GM23248 (cell line): ENCODE results near the gene C1orf122. TPM values are rescaled to one million over a fixed set of nuclear protein-coding genes. Genes with fewer than 3 reads are reported as not detected.

Source experiments
- DNase-seq: peaks from one replicate; pipeline ENCODE4 v3.0.0-alpha.2; 2015
- H2AFZ ChIP-seq: fragments of 200-600 bp; sonication (generic); 2 replicates; pipeline ENCODE4 v1.6.1; 2016; ENCODE audit warnings: antibody characterized with exemption
- H3F3A ChIP-seq: fragments of 200-600 bp; sonication (generic); 2 replicates; pipeline ENCODE4 v1.6.1; 2016; ENCODE audit warnings: mild to moderate bottlenecking, antibody characterized with exemption, mixed run types; ENCODE audit not compliant: insufficient read depth
- H3K27ac ChIP-seq: fragments of 200-600 bp; sonication (generic); 2 replicates; pipeline ENCODE4 v1.5.1; 2016; ENCODE audit warnings: mild to moderate bottlenecking
- H3K27me3 ChIP-seq: fragments of 200-600 bp; sonication (generic); replicated peaks from 2 replicates; pipeline ENCODE4 v1.6.1; 2016; ENCODE audit warnings: mild to moderate bottlenecking; ENCODE audit not compliant: insufficient read depth
- H3K36me3 ChIP-seq: fragments of 200-600 bp; sonication (generic); 2 replicates; pipeline ENCODE4 v1.6.1; 2016; ENCODE audit warnings: low read depth, mild to moderate bottlenecking
- H3K4me1 ChIP-seq: fragments of 200-600 bp; sonication (generic); 2 replicates; pipeline ENCODE4 v1.6.1; 2016; ENCODE audit warnings: mild to moderate bottlenecking; ENCODE audit not compliant: insufficient read depth
- H3K4me2 ChIP-seq: fragments of 200-600 bp; sonication (generic); one replicate; pipeline ENCODE4 v1.6.1; 2016; ENCODE audit warnings: mild to moderate bottlenecking; ENCODE audit not compliant: unreplicated experiment
- H3K4me3 ChIP-seq: fragments of 200-600 bp; sonication (generic); 2 replicates; pipeline ENCODE4 v1.5.1; 2016; ENCODE audit warnings: mild to moderate bottlenecking
- H3K79me2 ChIP-seq: fragments of 200-600 bp; sonication (generic); 2 replicates; pipeline ENCODE4 v1.6.1; 2016; ENCODE audit warnings: mild to moderate bottlenecking; ENCODE audit not compliant: insufficient read depth
- H3K9ac ChIP-seq: fragments of 200-600 bp; sonication (generic); 2 replicates; pipeline ENCODE4 v1.6.1; 2016; ENCODE audit warnings: mild to moderate bottlenecking
- H3K9me2 ChIP-seq: fragments of 200-600 bp; sonication (generic); 2 replicates; pipeline ENCODE4 v1.6.1; 2016; ENCODE audit warnings: mixed run types, mild to moderate bottlenecking, moderate library complexity; ENCODE audit not compliant: insufficient read depth
- H3K9me3 ChIP-seq: fragments of 200-600 bp; sonication (generic); one replicate; pipeline ENCODE4 v1.6.1; 2017; ENCODE audit warnings: low read depth
- H4K20me1 ChIP-seq: fragments of 200-600 bp; sonication (generic); 2 replicates; pipeline ENCODE4 v1.6.0; 2016; ENCODE audit not compliant: insufficient read depth
- EZH2 ChIP-seq: fragments of 200-600 bp; sonication (generic); IDR thresholded peaks from 2 replicates; pipeline ENCODE4 v1.6.1; 2018; ENCODE audit warnings: antibody characterized with exemption, mild to moderate bottlenecking; ENCODE audit not compliant: insufficient read depth, poor library complexity, severe bottlenecking
- EZH2phosphoT487 ChIP-seq: fragments of 200-600 bp; sonication (generic); IDR thresholded peaks from 2 replicates; pipeline ENCODE4 v1.6.1; 2018; ENCODE audit warnings: antibody characterized with exemption, moderate library complexity, mild to moderate bottlenecking, low read depth; ENCODE audit not compliant: insufficient read depth
- WGBS, 2 experiments: methylation state at CpG; one replicate each; pipeline ENCODE4 v1.1.6; 2015 to 2017; ENCODE audit warnings: low lambda C conversion rate in 2 of 2, low coverage in 1 of 2; ENCODE audit errors: missing lambda C conversion rate in 2 of 2; 5-methylcytosine and 5-hydroxymethylcytosine counted together
- in situ Hi-C: fragments of 300-500 bp; cut with MboI; formaldehyde crosslinking; loops from 2 replicates; pipeline ENCODE4 v1.15.0; 2020
- polyA plus RNA-seq: library from polyadenylated mRNA; unstranded; fragments of >200 nt; fragmentation: Nextera tagmentation; extraction: Ambion mirVana; gene quantifications from 2 replicates; pipeline ENCODE4 v1.2.1, GENCODE V29; 2016
- total RNA-seq: library from RNA; depleted of rRNA; stranded (reverse); fragments of >200 nt; shearing (Covaris generic); gene quantifications from 2 replicates; pipeline ENCODE4 v1.2.3, GENCODE V29; 2014

Gene C1orf122
- total and polyA plus RNA-seq, 2 experiments from 2014 or later, result 103 to 110 TPM

DNA sequence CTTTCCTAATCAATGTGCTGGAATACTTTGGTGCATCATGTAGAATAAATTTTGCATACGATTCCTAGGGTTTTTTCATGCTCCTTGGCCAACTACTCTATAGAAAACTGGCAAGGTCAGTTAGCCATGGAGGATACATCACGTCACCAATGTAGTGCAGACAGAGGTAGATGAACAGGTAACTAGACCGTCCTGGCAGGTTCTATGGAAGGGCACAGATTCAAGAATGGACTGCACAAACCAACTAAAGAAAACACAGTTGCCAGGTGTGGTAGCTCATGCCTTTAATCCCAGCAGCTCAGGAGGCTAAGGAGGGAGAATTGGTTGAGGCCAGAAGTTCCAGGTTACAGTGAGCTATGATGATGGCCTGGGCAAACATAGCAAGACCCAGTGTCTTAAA is 41.9 kb downstream of the C1orf122 start:
- H3K79me2 ChIP-seq, result peaks cover 100% of the 10 kb centered on the region
- no peak overlapping the region for H3K4me2 ChIP-seq
- peaks cover 9% of the 10 kb centered on the region for H3K36me3 ChIP-seq
- H3K9me2 ChIP-seq, result no peaks in the 10 kb centered on the region
- in situ Hi-C loops, result no loop called here
- H2AFZ ChIP-seq, result no peak overlapping the region
- no peaks in the 10 kb centered on the region for H4K20me1 ChIP-seq
- H3K4me3 ChIP-seq, result no peak overlapping the region
- H3K4me1 ChIP-seq, result peaks cover 15% of the 10 kb centered on the region
- no peak overlapping the region for H3K27ac ChIP-seq
- H3K9ac ChIP-seq, result no peak overlapping the region
- H3F3A ChIP-seq, result peaks cover 20% of the 10 kb centered on the region
- H3K27me3 ChIP-seq, result no peaks in the 10 kb centered on the region
- no peak for DNase-seq
- WGBS, 2 experiments, result 96% methylated on average over 3 of the region's 3 CpGs
- H3K9me3 ChIP-seq, result no peaks in the 10 kb centered on the region
- TF ChIP-seq EZH2, result no peak
- TF ChIP-seq EZH2phosphoT487, result no peak

DNA sequence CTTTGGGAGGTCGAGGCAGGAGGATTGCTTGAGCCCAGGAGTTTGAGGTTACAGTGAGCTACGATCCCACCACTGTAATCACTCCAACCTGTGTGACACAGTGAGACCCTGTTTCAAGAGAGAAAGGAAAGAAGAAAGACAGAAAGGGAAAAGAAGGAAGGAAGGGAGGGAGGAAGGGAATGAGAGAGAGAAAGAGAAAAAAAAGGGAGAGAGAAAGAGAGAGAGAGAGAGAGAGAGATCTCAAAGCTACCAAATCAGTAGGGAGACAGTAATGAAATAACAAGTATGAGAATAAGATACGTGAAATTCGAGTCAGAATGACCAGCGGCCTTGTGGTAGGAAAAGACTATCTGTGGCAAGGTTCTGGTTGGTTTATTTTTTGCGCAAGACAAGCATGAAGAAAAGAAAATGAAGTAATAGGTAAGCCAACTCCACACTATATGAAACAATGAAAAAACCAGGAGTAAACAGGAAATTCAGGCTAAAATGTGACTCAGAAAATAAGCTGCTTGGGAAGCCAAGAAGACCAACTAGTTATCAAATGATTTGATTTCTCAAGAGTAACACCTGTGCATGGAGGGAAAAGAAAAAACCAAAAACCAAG is 42.9 kb downstream of the C1orf122 start:
- Histone ChIP-seq H3K4me3 (no peak overlapping the region), H3F3A (peaks cover 20% of the 10 kb centered on the region), H3K36me3 (peaks cover 14% of the 10 kb centered on the region), H4K20me1 (no peaks in the 10 kb centered on the region), H3K9me3 (no peaks in the 10 kb centered on the region), H3K4me2 (no peak overlapping the region), H3K79me2 (peaks cover 100% of the 10 kb centered on the region), H3K9me2 (no peaks in the 10 kb centered on the region), H3K27me3 (no peaks in the 10 kb centered on the region), H2AFZ (no peak overlapping the region), H3K9ac (no peak overlapping the region), H3K4me1 (peaks cover 15% of the 10 kb centered on the region), H3K27ac (no peak overlapping the region)
- no peak for TF ChIP-seq EZH2phosphoT487
- no peak for TF ChIP-seq EZH2
- 94 to 97% methylated on average over 6 of the region's 6 CpGs for WGBS, 2 experiments
- in situ Hi-C loops, result no loop called here
- DNase-seq, result no peak

DNA sequence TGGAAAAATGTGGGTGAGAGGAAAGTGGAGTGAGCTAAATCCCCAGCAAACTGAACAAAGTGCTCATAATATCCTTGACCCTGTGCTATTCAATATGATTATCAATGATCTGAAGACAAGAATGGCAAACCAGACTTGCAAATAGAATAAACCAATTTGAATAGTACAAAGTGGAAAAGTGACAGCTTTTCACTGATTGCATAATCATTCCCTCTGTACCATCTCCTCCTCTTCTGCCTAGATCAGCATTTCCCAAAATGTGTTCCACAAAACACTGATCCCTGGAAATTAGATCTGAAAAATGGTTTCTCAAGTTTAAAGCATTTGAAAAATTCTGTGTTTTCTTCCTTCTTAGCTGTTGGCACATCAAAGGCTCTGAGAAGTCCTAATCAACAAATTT is 43.7 kb downstream of the C1orf122 start:
- Histone ChIP-seq H3K4me3 (no peak overlapping the region), H3K4me1 (peaks cover 15% of the 10 kb centered on the region), H3K9me3 (no peaks in the 10 kb centered on the region), H3K36me3 (peaks cover 15% of the 10 kb centered on the region), H2AFZ (no peak overlapping the region), H3K4me2 (no peak overlapping the region), H3K9ac (no peak overlapping the region), H3K9me2 (no peaks in the 10 kb centered on the region), H3K79me2 (peaks cover 100% of the 10 kb centered on the region), H3K27ac (peak overlapping the region; percentile 19; the same call in 1 of the 2 replicates), H4K20me1 (no peaks in the 10 kb centered on the region), H3K27me3 (no peaks in the 10 kb centered on the region), H3F3A (peaks cover 20% of the 10 kb centered on the region)
- DNase-seq, result no peak
- in situ Hi-C loops, result no loop called here
- TF ChIP-seq EZH2, result no peak

DNA sequence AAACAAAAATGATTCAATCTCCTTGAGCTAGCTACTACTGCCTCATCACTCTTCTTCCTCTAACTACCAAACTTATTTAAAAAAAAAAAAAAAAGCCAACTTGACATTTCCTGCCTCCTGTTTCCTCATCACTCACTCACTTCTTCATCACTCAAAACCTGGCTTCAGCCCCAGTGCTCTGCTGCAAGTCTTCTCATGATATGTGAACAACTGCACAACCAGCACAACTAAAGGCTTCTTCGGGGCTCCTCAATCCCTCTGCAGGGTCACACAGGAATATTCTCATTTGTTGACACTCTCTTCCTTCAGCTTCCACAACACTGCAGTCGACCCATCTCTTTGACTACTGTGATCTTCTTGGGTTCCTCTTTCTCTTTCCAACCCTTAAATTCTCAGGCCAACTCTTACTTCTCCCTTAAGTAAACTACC is 44.2 kb downstream of the C1orf122 start:
- WGBS, 2 experiments, result 95 to 96% methylated on average over 2 of the region's 2 CpGs
- Histone ChIP-seq H3K4me1 (peaks cover 15% of the 10 kb centered on the region), H3K4me2 (no peak overlapping the region), H3K9me2 (no peaks in the 10 kb centered on the region), H3K9me3 (no peaks in the 10 kb centered on the region), H3K9ac (no peak overlapping the region), H3K36me3 (peaks cover 18% of the 10 kb centered on the region), H4K20me1 (no peaks in the 10 kb centered on the region), H3K4me3 (no peak overlapping the region), H3K27ac (0 out of 2 replicates have a peak overlapping the region, but pooled peaks have one; percentile 19), H3F3A (peaks cover 20% of the 10 kb centered on the region), H3K79me2 (peaks cover 100% of the 10 kb centered on the region), H3K27me3 (no peaks in the 10 kb centered on the region), H2AFZ (no peak overlapping the region)
- no peak for TF ChIP-seq EZH2
- no peak for TF ChIP-seq EZH2phosphoT487
- in situ Hi-C loops, result no loop called here
- peak; percentile 63 for DNase-seq

DNA sequence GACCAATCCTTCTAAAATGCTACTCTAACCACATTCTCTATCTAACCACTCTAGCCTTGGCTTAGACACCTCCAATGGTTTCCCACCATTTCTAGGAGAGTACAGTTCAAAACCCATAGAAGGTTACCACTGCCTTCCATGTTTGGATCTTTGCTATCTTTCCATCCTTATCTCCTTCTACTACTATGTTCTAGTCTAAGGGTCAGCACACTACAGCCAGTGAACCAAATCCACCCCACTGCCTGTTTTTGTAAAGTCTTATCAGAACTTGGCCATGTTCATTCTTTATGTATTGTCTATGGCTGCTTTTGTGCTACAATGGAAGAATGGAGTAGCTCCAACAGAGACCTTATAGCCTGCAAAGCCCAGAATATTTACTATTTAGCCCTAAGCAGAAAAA is 45.6 kb downstream of the C1orf122 start:
- Histone ChIP-seq H2AFZ (no peak overlapping the region), H3K4me3 (no peak overlapping the region), H3K9me2 (no peaks in the 10 kb centered on the region), H3K27ac (no peak overlapping the region), H3K36me3 (peaks cover 24% of the 10 kb centered on the region), H4K20me1 (no peaks in the 10 kb centered on the region), H3K4me2 (no peak overlapping the region), H3K9me3 (no peaks in the 10 kb centered on the region), H3K79me2 (peaks cover 100% of the 10 kb centered on the region), H3F3A (peaks cover 20% of the 10 kb centered on the region), H3K9ac (no peak overlapping the region), H3K4me1 (peaks cover 18% of the 10 kb centered on the region), H3K27me3 (no peaks in the 10 kb centered on the region)
- TF ChIP-seq EZH2phosphoT487 (no peak), EZH2 (no peak)
- in situ Hi-C loops, result no loop called here
- DNase-seq, result no peak
